8988T (cell line): Measurements from ENCODE around the gene KATNB1.
A peak's percentile ranks its signal among the peaks of the same experiment; 100 is the strongest.

Source experiments
- DNase-seq: peaks from one replicate; pipeline ENCODE4 v3.0.0; 2011

The KATNB1 gene

GRCh38 chr16:57735755-57736418 is at the start of gene KATNB1:
TSS of gene KATNB1 (plus strand) at chr16:57735770. CDS start at chr16:57737244, 1,474 bp downstream.
- peak; percentile 20 for DNase-seq

GRCh38 chr16:57686577-57686976 is 49.0 kb upstream of the KATNB1 start:
- DNase-seq = no peak

GRCh38 chr16:57687363-57687929 is 48.1 kb upstream of the KATNB1 start:
- DNase-seq = no peak

- DNase-seq = no peak
Measured at GRCh38 chr16:57688487-57688986, 47.0 kb upstream of the KATNB1 start.

GRCh38 chr16:57688987-57689761 is 46.4 kb upstream of the KATNB1 start:
- DNase-seq = no peak

GRCh38 chr16:57689762-57690558 is 45.6 kb upstream of the KATNB1 start:
- no peak for DNase-seq

- DNase-seq = no peak
Measured at GRCh38 chr16:57690782-57691471, 44.6 kb upstream of the KATNB1 start.

GRCh38 chr16:57692636-57693035 is 42.9 kb upstream of the KATNB1 start:
- DNase-seq = no peak

GRCh38 chr16:57693550-57693949 is 42.0 kb upstream of the KATNB1 start:
- no peak for DNase-seq

- DNase-seq = no peak
Measured at GRCh38 chr16:57694231-57694724, 41.3 kb upstream of the KATNB1 start.

- DNase-seq = peak; percentile 92
Measured at GRCh38 chr16:57694725-57695679, 40.6 kb upstream of the KATNB1 start, which contains the start of gene DRC7. TSS of gene DRC7 (plus strand) at chr16:57694806. CDS start at chr16:57697950, 3,144 bp downstream.

- DNase-seq = no peak
Measured at GRCh38 chr16:57695680-57696069, 39.9 kb upstream of the KATNB1 start.

GRCh38 chr16:57696240-57696639 is 39.3 kb upstream of the KATNB1 start:
- no peak for DNase-seq

GRCh38 chr16:57697896-57698537 is 37.6 kb upstream of the KATNB1 start:
- DNase-seq = no peak

GRCh38 chr16:57698812-57699405 is 36.7 kb upstream of the KATNB1 start:
- no peak for DNase-seq

- DNase-seq = no peak
Measured at GRCh38 chr16:57699481-57699880, 36.1 kb upstream of the KATNB1 start.

GRCh38 chr16:57699899-57700298 is 35.7 kb upstream of the KATNB1 start:
- DNase-seq = no peak

GRCh38 chr16:57700781-57701551 is 34.6 kb upstream of the KATNB1 start:
- no peak for DNase-seq

- no peak for DNase-seq
Measured at GRCh38 chr16:57701759-57702371, 33.7 kb upstream of the KATNB1 start.
